ENCODE measurements around the gene EXOC1. TPM values are rescaled to one million over a fixed set of nuclear protein-coding genes. Genes with fewer than 3 reads are reported as not detected.

EXOC1 gene
- total RNA-seq, result 32.4 and 41.1 TPM in 2 replicates

DNA sequence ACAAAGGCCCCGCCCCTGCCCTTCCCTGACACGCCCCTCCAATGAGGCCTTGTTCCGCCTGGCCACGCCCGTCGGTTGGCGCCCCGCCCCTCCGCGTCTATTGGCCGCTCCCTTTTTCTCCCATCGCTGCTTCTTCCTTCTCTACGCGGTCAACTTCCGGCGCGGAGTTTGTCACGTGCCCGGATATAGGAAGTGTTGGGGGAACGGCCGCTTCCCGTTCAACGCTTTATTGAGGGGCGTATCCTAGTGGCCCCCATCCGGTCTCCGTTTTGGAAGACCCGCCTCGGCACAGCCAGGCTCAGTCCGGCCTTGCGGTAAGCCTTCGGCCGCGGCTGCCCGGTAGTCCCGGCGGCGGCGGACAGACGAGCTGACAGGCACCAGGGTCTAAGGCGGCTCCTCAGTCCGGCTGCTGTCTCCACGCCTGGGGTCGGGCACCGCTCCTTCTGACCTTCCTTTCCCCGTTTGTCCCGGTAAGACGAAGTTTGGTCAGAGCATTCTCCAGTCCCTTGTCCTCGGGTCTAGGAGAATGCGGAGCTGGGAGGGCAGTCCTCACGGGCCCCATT lies at the start of gene EXOC1:
EXOC1 (plus strand) TSS at position 165 of the 563 bp plus-strand sequence. CDS start 4,676 bp downstream, outside the sequence.
- TF ChIP-seq, protein P1, sequence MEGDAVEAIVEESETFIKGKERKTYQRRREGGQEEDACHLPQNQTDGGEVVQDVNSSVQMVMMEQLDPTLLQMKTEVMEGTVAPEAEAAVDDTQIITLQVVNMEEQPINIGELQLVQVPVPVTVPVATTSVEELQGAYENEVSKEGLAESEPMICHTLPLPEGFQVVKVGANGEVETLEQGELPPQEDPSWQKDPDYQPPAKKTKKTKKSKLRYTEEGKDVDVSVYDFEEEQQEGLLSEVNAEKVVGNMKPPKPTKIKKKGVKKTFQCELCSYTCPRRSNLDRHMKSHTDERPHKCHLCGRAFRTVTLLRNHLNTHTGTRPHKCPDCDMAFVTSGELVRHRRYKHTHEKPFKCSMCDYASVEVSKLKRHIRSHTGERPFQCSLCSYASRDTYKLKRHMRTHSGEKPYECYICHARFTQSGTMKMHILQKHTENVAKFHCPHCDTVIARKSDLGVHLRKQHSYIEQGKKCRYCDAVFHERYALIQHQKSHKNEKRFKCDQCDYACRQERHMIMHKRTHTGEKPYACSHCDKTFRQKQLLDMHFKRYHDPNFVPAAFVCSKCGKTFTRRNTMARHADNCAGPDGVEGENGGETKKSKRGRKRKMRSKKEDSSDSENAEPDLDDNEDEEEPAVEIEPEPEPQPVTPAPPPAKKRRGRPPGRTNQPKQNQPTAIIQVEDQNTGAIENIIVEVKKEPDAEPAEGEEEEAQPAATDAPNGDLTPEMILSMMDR (IDR thresholded peaks at IDR 0.05; ENCODE audit: insufficient read depth, low read length, poor library complexity, severe bottlenecking), result no peak
- Histone ChIP-seq H3K27me3 (ENCODE audit: control insufficient read depth, insufficient read depth, low read length) (no peaks in the 10 kb centered on the region), H3K4me3 (ENCODE audit: low read depth, low read length) (peak within 1 kb of the TSS; percentile 62), H3K36me3 (ENCODE audit: control insufficient read depth, insufficient read depth, low read length) (no peaks in the 10 kb centered on the region)
- peak; percentile 86 for DNase-seq (ENCODE audit: low read depth)

DNA sequence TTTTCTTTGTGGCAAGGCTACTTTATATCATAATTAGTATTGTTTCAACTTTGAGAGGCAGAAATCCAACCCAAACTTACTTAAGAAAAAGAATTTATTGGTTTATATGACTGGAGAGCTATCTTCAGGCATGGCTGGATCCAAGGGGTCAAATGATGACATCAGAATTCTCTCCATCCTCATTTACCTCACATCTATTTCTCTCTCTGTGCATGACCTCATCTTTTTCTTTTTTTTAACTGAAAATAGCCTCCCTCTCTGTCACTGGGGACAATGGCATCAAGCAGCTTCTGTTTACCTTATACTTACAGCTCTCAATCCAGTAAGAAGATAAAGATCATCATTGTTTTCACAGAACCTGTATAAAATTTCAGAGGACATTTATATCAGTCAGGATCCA lies 45.9 kb upstream of the EXOC1 start:
- no peaks in the 10 kb centered on the region for H3K27me3 ChIP-seq (ENCODE audit: control insufficient read depth, insufficient read depth, low read length)
- TF ChIP-seq, protein P1 (IDR thresholded peaks at IDR 0.05; ENCODE audit: insufficient read depth, low read length, poor library complexity, severe bottlenecking), result no peak
- DNase-seq (ENCODE audit: low read depth), result no peak

GRCh38 chr4:55808186-55808585 lies 45.3 kb upstream of the EXOC1 start:
- H3K27me3 ChIP-seq (ENCODE audit: control insufficient read depth, insufficient read depth, low read length), result no peaks in the 10 kb centered on the region
- H3K4me3 ChIP-seq (ENCODE audit: low read depth, low read length), result no peak overlapping the region
- no peaks in the 10 kb centered on the region for H3K36me3 ChIP-seq (ENCODE audit: control insufficient read depth, insufficient read depth, low read length)
- TF ChIP-seq, protein P1 (IDR thresholded peaks at IDR 0.05; ENCODE audit: insufficient read depth, low read length, poor library complexity, severe bottlenecking), result no peak
- no peak for DNase-seq (ENCODE audit: low read depth)

More for the DNA sequence above, 45.9 kb upstream of the EXOC1 start:
- Histone ChIP-seq H3K36me3 (ENCODE audit: control insufficient read depth, insufficient read depth, low read length) (no peaks in the 10 kb centered on the region), H3K4me3 (ENCODE audit: low read depth, low read length) (no peak overlapping the region)

GRCh38 chr4:55808632-55809031 lies 44.8 kb upstream of the EXOC1 start:
- H3K4me3 ChIP-seq (ENCODE audit: low read depth, low read length), result no peak overlapping the region
- DNase-seq (ENCODE audit: low read depth), result no peak
- TF ChIP-seq, protein P1 (IDR thresholded peaks at IDR 0.05; ENCODE audit: insufficient read depth, low read length, poor library complexity, severe bottlenecking), result no peak
- no peaks in the 10 kb centered on the region for H3K27me3 ChIP-seq (ENCODE audit: control insufficient read depth, insufficient read depth, low read length)
- H3K36me3 ChIP-seq (ENCODE audit: control insufficient read depth, insufficient read depth, low read length), result no peaks in the 10 kb centered on the region

GRCh38 chr4:55817691-55818090 lies 35.8 kb upstream of the EXOC1 start:
- H3K36me3 ChIP-seq (ENCODE audit: control insufficient read depth, insufficient read depth, low read length), result no peaks in the 10 kb centered on the region
- DNase-seq (ENCODE audit: low read depth), result no peak
- TF ChIP-seq, protein P1 (IDR thresholded peaks at IDR 0.05; ENCODE audit: insufficient read depth, low read length, poor library complexity, severe bottlenecking), result no peak
- no peaks in the 10 kb centered on the region for H3K27me3 ChIP-seq (ENCODE audit: control insufficient read depth, insufficient read depth, low read length)
- H3K4me3 ChIP-seq (ENCODE audit: low read depth, low read length), result no peak overlapping the region

GRCh38 chr4:55819634-55820033 lies 33.8 kb upstream of the EXOC1 start, which contains the start of gene EXOC1L:
Gene EXOC1L, plus strand, starts transcription at chr4:55819790. Its CDS starts 237 bp downstream, at chr4:55820027.
- Histone ChIP-seq H3K36me3 (ENCODE audit: control insufficient read depth, insufficient read depth, low read length) (no peaks in the 10 kb centered on the region), H3K4me3 (ENCODE audit: low read depth, low read length) (peak within 1 kb of the TSS; percentile 8), H3K27me3 (ENCODE audit: control insufficient read depth, insufficient read depth, low read length) (no peaks in the 10 kb centered on the region)
- TF ChIP-seq, protein P1 (IDR thresholded peaks at IDR 0.05; ENCODE audit: insufficient read depth, low read length, poor library complexity, severe bottlenecking), result no peak
- DNase-seq (ENCODE audit: low read depth), result no peak

Measured in kidney epithelial cell (primary cell).